T-helper 1 cell treated with Interleukin-12 subunit alpha and Interleukin-12 subunit beta and Interleukin-4 antibody, amounts not matched to agents 30 μg/mL and 1 μg/mL, for 36 hours (primary cell): ENCODE data around the gene PTPRG.

Source experiments
- H3K27ac Mint-ChIP-seq: one replicate; pipeline ENCODE4 v1.8.0; 2021; ENCODE audit warnings: mild to moderate bottlenecking, mixed read lengths
- H3K27me3 Mint-ChIP-seq: one replicate; pipeline ENCODE4 v1.8.0; 2021; ENCODE audit warnings: low read depth, mixed read lengths
- H3K36me3 Mint-ChIP-seq: one replicate; pipeline ENCODE4 v1.8.0; 2021; ENCODE audit warnings: low read depth, mixed read lengths
- H3K4me1 Mint-ChIP-seq: one replicate; pipeline ENCODE4 v1.8.0; 2021; ENCODE audit warnings: low read depth, mixed read lengths
- H3K4me3 Mint-ChIP-seq: one replicate; pipeline ENCODE4 v1.8.0; 2021; ENCODE audit warnings: mild to moderate bottlenecking, moderate library complexity, mixed read lengths
- H3K9me3 Mint-ChIP-seq: one replicate; pipeline ENCODE4 v1.8.0; 2021; ENCODE audit warnings: mixed read lengths

The PTPRG gene

GRCh38 chr3:62332017-62332416 lies 770.6 kb downstream of the PTPRG start:
- no peaks in the 10 kb centered on the region for H3K27me3 Mint-ChIP-seq
- H3K4me3 Mint-ChIP-seq, result no peak overlapping the region
- no peaks in the 10 kb centered on the region for H3K9me3 Mint-ChIP-seq
- H3K4me1 Mint-ChIP-seq, result no peaks in the 10 kb centered on the region
- no peak overlapping the region for H3K27ac Mint-ChIP-seq
- H3K36me3 Mint-ChIP-seq, result no peaks in the 10 kb centered on the region

- no peaks in the 10 kb centered on the region for H3K27me3 Mint-ChIP-seq
- no peaks in the 10 kb centered on the region for H3K36me3 Mint-ChIP-seq
- no peak overlapping the region for H3K4me3 Mint-ChIP-seq
- no peaks in the 10 kb centered on the region for H3K4me1 Mint-ChIP-seq
- H3K27ac Mint-ChIP-seq, result no peak overlapping the region
- no peaks in the 10 kb centered on the region for H3K9me3 Mint-ChIP-seq
These were observed 771.5 kb downstream of the PTPRG start for GRCh38 chr3:62332835-62333244.

- Mint-ChIP-seq H3K27ac (no peak overlapping the region), H3K4me3 (no peak overlapping the region), H3K36me3 (no peaks in the 10 kb centered on the region), H3K4me1 (no peaks in the 10 kb centered on the region), H3K9me3 (no peaks in the 10 kb centered on the region), H3K27me3 (no peaks in the 10 kb centered on the region)
These were observed 773.8 kb downstream of the PTPRG start for GRCh38 chr3:62335196-62335595.

GRCh38 chr3:62343755-62344154 lies 782.4 kb downstream of the PTPRG start:
- H3K27ac Mint-ChIP-seq, result no peak overlapping the region
- H3K4me1 Mint-ChIP-seq, result no peaks in the 10 kb centered on the region
- H3K4me3 Mint-ChIP-seq, result no peak overlapping the region

More at GRCh38 chr3:62343755-62344154, 782.4 kb downstream of the PTPRG start:
- no peaks in the 10 kb centered on the region for H3K9me3 Mint-ChIP-seq
- no peaks in the 10 kb centered on the region for H3K36me3 Mint-ChIP-seq
- H3K27me3 Mint-ChIP-seq, result no peaks in the 10 kb centered on the region
